NB4 (cell line): Measurements from ENCODE around the gene ZXDC.

Experiments used
- DNase-seq: peaks from one replicate; pipeline ENCODE4 v3.0.0; 2010; ENCODE audit warnings: low read depth
- H3K4me3 ChIP-seq: one replicate; pipeline ENCODE4 v1.5.1; 2011; ENCODE audit warnings: mild to moderate bottlenecking, low read depth, low read length, moderate library complexity
- MYC ChIP-seq: IDR thresholded peaks from 2 replicates; pipeline ENCODE4 v1.6.1; 2011; ENCODE audit warnings: low read depth, low read length
- POLR2A ChIP-seq: IDR thresholded peaks from 2 replicates; pipeline ENCODE4 v1.6.1; 2011; ENCODE audit warnings: mild to moderate bottlenecking; ENCODE audit not compliant: insufficient read length; ENCODE audit errors: extremely low read depth
- TF ChIP-seq, protein P1 (sequence below): IDR thresholded peaks from one replicate; pipeline ENCODE4 v1.5.1; 2012; ENCODE audit warnings: low read depth, low read length
- TF ChIP-seq, protein P2 (sequence below): IDR thresholded peaks from 2 replicates; pipeline ENCODE4 v1.6.1; 2011; ENCODE audit warnings: low read depth, low read length

The ZXDC gene

DNA sequence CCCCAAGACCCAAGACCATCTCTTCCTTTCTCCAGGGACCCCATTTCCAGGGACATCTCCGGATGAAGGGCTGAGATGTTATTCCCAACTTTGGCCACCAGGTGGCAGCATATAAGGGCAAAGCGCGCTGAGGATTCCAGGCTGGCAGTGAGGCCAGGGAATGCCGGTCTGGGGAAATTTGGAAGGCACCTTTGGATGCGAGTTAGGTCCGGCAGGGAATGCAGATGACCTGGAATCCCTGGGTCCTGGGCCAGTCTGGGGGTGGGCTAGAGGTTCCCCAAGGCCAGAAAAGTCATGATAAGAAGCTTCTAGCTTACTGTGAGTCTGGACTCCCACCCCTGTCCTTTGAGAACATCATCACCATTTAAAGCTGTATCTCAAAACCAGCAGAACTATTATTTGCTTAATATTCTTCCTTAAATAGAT, 46.7 kb upstream of the ZXDC start:
- DNase-seq, result peak; percentile 54
- no peak overlapping the region for H3K4me3 ChIP-seq
- TF ChIP-seq, protein P1, sequence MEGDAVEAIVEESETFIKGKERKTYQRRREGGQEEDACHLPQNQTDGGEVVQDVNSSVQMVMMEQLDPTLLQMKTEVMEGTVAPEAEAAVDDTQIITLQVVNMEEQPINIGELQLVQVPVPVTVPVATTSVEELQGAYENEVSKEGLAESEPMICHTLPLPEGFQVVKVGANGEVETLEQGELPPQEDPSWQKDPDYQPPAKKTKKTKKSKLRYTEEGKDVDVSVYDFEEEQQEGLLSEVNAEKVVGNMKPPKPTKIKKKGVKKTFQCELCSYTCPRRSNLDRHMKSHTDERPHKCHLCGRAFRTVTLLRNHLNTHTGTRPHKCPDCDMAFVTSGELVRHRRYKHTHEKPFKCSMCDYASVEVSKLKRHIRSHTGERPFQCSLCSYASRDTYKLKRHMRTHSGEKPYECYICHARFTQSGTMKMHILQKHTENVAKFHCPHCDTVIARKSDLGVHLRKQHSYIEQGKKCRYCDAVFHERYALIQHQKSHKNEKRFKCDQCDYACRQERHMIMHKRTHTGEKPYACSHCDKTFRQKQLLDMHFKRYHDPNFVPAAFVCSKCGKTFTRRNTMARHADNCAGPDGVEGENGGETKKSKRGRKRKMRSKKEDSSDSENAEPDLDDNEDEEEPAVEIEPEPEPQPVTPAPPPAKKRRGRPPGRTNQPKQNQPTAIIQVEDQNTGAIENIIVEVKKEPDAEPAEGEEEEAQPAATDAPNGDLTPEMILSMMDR, result peak; percentile 68
- TF ChIP-seq POLR2A, result no peak

DNA sequence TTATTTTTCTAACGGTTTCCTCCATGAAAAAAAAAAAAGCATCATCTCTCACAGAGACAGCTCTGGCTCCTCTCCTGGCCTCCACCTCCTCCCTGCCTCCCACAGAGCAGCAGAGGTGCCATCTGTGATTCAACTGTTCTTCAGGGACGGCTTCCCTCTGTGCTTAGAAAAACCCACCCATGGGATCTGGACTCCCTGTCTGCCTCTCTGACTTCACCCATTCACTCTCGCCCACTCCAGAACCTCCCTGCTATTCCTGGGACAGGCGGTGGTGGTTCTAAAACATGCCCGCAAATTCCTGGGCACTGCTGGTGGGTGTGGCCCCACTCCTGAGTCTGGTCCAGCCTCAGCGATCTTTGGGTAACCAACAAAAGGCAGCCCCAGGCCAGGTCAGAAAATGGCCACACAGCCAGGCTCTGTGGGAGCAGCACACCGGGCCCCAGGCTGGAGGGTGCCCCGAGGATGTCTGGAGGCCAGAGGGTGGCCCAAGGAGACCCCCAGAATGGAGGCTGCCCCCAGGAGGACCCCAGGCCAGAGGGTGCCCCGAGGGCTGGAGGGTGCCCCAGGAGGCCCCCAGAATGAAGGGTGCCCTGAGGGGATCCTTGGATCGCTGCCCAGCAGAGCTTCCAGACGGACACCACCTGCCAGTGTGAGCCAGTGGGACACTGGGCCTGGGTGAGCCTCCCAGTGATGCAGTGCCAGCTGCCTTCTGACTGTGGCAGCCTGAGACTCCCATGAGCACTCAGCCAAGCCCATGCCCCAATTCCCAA, 45.6 kb upstream of the ZXDC start:
- no peak for DNase-seq
- TF ChIP-seq, protein P2, sequence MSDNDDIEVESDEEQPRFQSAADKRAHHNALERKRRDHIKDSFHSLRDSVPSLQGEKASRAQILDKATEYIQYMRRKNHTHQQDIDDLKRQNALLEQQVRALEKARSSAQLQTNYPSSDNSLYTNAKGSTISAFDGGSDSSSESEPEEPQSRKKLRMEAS, result no peak
- TF ChIP-seq POLR2A (no peak), MYC (no peak)
- TF ChIP-seq, protein P1, result no peak
- H3K4me3 ChIP-seq, result no peak overlapping the region

DNA sequence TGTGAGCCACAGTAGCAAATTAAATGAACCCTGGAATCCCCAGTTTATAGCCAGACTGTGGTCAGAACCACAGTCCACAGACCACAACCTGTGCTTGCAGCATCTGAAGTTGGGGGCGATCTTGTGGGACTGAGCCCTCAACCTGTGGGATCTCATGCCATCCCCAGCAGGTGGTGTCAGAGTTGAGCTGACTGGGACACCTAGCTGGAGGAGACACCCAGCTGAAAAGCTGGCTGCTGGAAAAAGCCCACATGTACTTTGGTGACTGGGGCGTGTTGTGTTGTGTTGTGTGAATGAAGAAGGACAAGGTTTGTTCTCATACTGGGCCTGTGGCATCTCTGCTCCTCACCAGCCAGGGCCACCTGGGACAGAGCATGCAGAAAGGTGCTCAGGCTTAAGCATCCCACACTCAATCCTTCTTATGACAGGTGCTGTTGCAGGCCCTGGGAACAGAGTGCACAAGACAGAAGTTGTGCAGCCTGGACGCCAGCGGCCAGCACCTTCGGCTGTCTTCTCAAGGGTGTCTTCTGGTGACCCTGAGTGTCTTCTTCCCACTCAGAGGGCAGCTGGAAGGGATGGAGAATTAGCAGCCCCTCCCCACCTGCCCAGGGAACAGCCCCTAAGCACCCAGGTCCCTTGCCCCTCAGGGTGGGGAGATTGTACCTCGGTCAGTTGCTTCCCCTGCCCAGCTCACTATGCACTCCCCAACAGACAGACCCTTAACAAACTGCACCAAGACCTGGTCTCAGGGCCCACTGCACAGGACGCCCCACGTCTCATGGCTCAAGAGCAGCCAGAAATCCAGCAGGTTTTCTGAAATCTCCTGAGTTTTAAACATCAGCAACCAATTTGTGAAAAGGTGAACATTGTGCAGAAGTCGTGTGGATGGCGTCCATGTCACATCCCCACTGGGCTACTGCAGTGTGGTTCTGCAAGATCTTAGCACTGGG, 44.1 kb upstream of the ZXDC start:
- no peak overlapping the region for H3K4me3 ChIP-seq
- DNase-seq, result no peak
- TF ChIP-seq, protein P2, result no peak
- TF ChIP-seq, protein P1, result no peak
- TF ChIP-seq MYC (no peak), POLR2A (no peak)

DNA sequence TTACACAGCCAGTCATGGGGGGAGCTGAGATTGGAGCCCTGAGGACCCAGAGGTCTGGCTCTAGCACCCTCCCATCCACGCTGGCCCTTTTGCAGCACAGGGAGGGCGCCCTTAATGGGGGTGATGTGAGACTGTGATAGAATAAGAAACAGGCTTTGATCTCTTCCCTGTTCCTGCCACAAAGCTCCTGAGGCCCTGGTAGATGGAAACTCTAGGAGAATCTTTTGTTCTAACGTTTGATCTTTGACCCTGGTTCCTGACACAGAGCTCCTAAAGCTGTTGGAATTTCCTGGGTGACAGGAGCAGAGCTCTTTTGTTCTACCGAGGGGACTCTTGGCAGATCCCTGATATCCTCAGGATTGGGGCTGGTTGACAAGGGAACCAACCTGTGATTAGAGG, 43.1 kb upstream of the ZXDC start:
- DNase-seq, result no peak
- no peak overlapping the region for H3K4me3 ChIP-seq
- TF ChIP-seq POLR2A, result no peak
- TF ChIP-seq, protein P1, result no peak
- TF ChIP-seq MYC, result no peak
- TF ChIP-seq, protein P2, result no peak

DNA sequence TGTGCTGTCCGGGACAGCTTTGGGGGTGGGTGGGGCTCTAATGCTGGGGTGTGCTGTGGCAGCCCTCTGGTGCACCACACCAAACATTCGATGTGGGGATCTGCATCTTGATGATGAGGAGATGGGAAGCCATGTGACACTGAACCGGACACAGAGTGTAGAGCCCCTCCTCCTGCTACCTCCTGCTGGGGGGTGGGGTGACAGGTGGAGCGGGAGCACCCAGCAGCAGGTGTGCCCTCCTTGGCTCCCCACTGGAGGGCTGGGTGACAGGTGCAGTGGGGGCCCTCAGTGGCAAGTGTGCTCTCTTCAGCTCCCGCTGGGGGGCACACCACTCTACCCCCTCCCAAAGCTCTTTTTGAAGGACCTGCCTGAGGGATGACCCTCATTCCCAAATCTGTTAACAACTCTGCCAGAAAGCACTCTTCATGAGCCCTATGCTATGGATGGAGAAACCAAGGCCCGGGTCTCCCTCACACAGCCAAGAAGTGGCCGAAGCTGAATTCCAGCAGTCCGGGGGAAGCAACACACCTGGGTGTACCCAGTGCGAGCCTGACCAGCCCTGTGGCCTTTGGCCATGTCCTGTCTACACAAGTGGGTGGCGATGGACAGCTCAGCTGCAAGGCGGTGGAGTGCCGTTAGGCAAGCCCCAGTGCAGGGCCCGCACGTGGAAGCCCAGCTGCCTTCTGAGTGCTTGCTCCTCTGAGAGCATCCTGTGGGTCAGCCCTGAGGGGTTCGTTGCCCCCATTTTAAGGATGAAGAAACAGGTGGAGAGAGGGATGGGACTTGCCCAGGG, 42.5 kb upstream of the ZXDC start:
- DNase-seq, result no peak
- no peak overlapping the region for H3K4me3 ChIP-seq
- TF ChIP-seq MYC, result no peak
- no peak for TF ChIP-seq POLR2A
- TF ChIP-seq, protein P2, result no peak
- TF ChIP-seq, protein P1, result no peak
